GM23248 (cell line): ENCODE results near the gene MMP3. TPM values are rescaled to one million over a fixed set of nuclear protein-coding genes. Genes with fewer than 3 reads are reported as not detected.
A peak's percentile ranks its signal among the peaks of the same experiment; 100 is the strongest.

Source experiments
- DNase-seq: peaks from one replicate; pipeline ENCODE4 v3.0.0-alpha.2; 2015
- H2AFZ ChIP-seq: fragments of 200-600 bp; sonication (generic); 2 replicates; pipeline ENCODE4 v1.6.1; 2016; ENCODE audit warnings: antibody characterized with exemption
- H3F3A ChIP-seq: fragments of 200-600 bp; sonication (generic); 2 replicates; pipeline ENCODE4 v1.6.1; 2016; ENCODE audit warnings: mild to moderate bottlenecking, antibody characterized with exemption, mixed run types; ENCODE audit not compliant: insufficient read depth
- H3K27ac ChIP-seq: fragments of 200-600 bp; sonication (generic); 2 replicates; pipeline ENCODE4 v1.5.1; 2016; ENCODE audit warnings: mild to moderate bottlenecking
- H3K27me3 ChIP-seq: fragments of 200-600 bp; sonication (generic); replicated peaks from 2 replicates; pipeline ENCODE4 v1.6.1; 2016; ENCODE audit warnings: mild to moderate bottlenecking; ENCODE audit not compliant: insufficient read depth
- H3K36me3 ChIP-seq: fragments of 200-600 bp; sonication (generic); 2 replicates; pipeline ENCODE4 v1.6.1; 2016; ENCODE audit warnings: low read depth, mild to moderate bottlenecking
- H3K4me1 ChIP-seq: fragments of 200-600 bp; sonication (generic); 2 replicates; pipeline ENCODE4 v1.6.1; 2016; ENCODE audit warnings: mild to moderate bottlenecking; ENCODE audit not compliant: insufficient read depth
- H3K4me2 ChIP-seq: fragments of 200-600 bp; sonication (generic); one replicate; pipeline ENCODE4 v1.6.1; 2016; ENCODE audit warnings: mild to moderate bottlenecking; ENCODE audit not compliant: unreplicated experiment
- H3K4me3 ChIP-seq: fragments of 200-600 bp; sonication (generic); 2 replicates; pipeline ENCODE4 v1.5.1; 2016; ENCODE audit warnings: mild to moderate bottlenecking
- H3K79me2 ChIP-seq: fragments of 200-600 bp; sonication (generic); 2 replicates; pipeline ENCODE4 v1.6.1; 2016; ENCODE audit warnings: mild to moderate bottlenecking; ENCODE audit not compliant: insufficient read depth
- H3K9ac ChIP-seq: fragments of 200-600 bp; sonication (generic); 2 replicates; pipeline ENCODE4 v1.6.1; 2016; ENCODE audit warnings: mild to moderate bottlenecking
- H3K9me2 ChIP-seq: fragments of 200-600 bp; sonication (generic); 2 replicates; pipeline ENCODE4 v1.6.1; 2016; ENCODE audit warnings: mixed run types, mild to moderate bottlenecking, moderate library complexity; ENCODE audit not compliant: insufficient read depth
- H3K9me3 ChIP-seq: fragments of 200-600 bp; sonication (generic); one replicate; pipeline ENCODE4 v1.6.1; 2017; ENCODE audit warnings: low read depth
- H4K20me1 ChIP-seq: fragments of 200-600 bp; sonication (generic); 2 replicates; pipeline ENCODE4 v1.6.0; 2016; ENCODE audit not compliant: insufficient read depth
- EZH2 ChIP-seq: fragments of 200-600 bp; sonication (generic); IDR thresholded peaks from 2 replicates; pipeline ENCODE4 v1.6.1; 2018; ENCODE audit warnings: antibody characterized with exemption, mild to moderate bottlenecking; ENCODE audit not compliant: insufficient read depth, poor library complexity, severe bottlenecking
- EZH2phosphoT487 ChIP-seq: fragments of 200-600 bp; sonication (generic); IDR thresholded peaks from 2 replicates; pipeline ENCODE4 v1.6.1; 2018; ENCODE audit warnings: antibody characterized with exemption, moderate library complexity, mild to moderate bottlenecking, low read depth; ENCODE audit not compliant: insufficient read depth
- WGBS, 2 experiments: methylation state at CpG; one replicate each; pipeline ENCODE4 v1.1.6; 2015 to 2017; ENCODE audit warnings: low lambda C conversion rate in 2 of 2, low coverage in 1 of 2; ENCODE audit errors: missing lambda C conversion rate in 2 of 2; 5-methylcytosine and 5-hydroxymethylcytosine counted together
- in situ Hi-C: fragments of 300-500 bp; cut with MboI; formaldehyde crosslinking; loops from 2 replicates; pipeline ENCODE4 v1.15.0; 2020
- polyA plus RNA-seq: library from polyadenylated mRNA; unstranded; fragments of >200 nt; fragmentation: Nextera tagmentation; extraction: Ambion mirVana; gene quantifications from 2 replicates; pipeline ENCODE4 v1.2.1, GENCODE V29; 2016
- total RNA-seq: library from RNA; depleted of rRNA; stranded (reverse); fragments of >200 nt; shearing (Covaris generic); gene quantifications from 2 replicates; pipeline ENCODE4 v1.2.3, GENCODE V29; 2014

The MMP3 gene
- total and polyA plus RNA-seq, 2 experiments from 2014 or later, result 18.8 to 19.1 TPM

DNA sequence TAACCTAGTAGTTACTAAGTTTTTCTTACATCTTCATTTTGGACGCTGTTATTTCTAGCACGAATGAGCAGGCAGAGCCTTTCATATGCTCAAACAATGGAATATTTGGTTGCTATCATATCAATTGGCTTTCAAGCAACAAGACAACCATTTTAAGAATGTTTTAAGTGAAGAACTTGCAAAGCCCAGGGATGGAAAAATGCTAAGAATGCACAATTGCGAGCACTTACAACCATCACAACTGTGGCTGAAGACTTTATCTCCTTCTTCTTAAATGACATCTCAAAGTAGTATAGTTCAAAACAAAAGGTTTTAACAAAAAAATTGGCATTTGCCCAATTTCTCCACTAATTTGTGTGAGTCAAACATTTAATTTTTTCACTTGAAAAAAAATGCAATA is 37.1 kb downstream of the MMP3 start:
- Histone ChIP-seq H3K4me1 (peaks cover 27% of the 10 kb centered on the region), H2AFZ (no peak overlapping the region), H3K36me3 (no peaks in the 10 kb centered on the region), H3K9me2 (no peaks in the 10 kb centered on the region), H3K4me3 (no peak overlapping the region), H3F3A (peaks cover 16% of the 10 kb centered on the region), H3K79me2 (no peaks in the 10 kb centered on the region), H3K4me2 (no peak overlapping the region), H3K27ac (no peak overlapping the region), H4K20me1 (no peaks in the 10 kb centered on the region), H3K9ac (no peak overlapping the region), H3K27me3 (no peaks in the 10 kb centered on the region), H3K9me3 (no peaks in the 10 kb centered on the region)
- TF ChIP-seq EZH2phosphoT487, result no peak
- no peak for TF ChIP-seq EZH2
- in situ Hi-C loops, result loop anchor here (25.0 kb wide), 1 partner anchor 256 kb away; no protein-coding TSS in a partner anchor
- peak; percentile 14 for DNase-seq
- WGBS, 2 experiments, result 80 to 88% methylated on average over 3 of the region's 3 CpGs

DNA sequence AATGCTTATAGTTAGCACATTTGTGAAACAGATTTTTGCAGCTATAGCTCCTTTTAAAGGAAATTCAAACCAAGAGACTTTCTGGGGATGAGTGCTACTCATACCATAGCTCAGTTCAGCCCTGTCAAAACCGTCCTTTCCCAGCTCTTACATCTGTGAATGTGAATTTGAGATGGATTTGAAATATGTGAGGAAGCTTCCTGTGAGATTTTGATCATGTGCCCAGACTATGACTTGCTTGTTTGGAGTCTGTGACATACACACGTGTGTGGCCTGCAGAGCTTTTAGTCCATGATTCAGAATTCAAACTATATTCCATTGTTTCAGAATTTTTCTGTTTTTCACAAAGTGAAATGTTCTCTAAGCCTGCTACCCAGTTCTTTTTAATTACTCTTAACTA is 41.1 kb downstream of the MMP3 start:
- H3K4me1 ChIP-seq, result peaks cover 60% of the 10 kb centered on the region
- no peaks in the 10 kb centered on the region for H3K9me2 ChIP-seq
- H3K4me3 ChIP-seq, result no peak overlapping the region
- no peak for TF ChIP-seq EZH2phosphoT487
- TF ChIP-seq EZH2, result no peak
- peak; percentile 96 for DNase-seq
- WGBS, 2 experiments, result 0% methylated on average over 2 of the region's 2 CpGs
- in situ Hi-C loops, result loop anchor here (25.0 kb wide), 1 partner anchor 260 kb away; no protein-coding TSS in a partner anchor
- H3K27me3 ChIP-seq, result no peaks in the 10 kb centered on the region
- no peak overlapping the region for H2AFZ ChIP-seq
- peak overlapping the region; percentile 23 for H3K9ac ChIP-seq
- no peaks in the 10 kb centered on the region for H3K36me3 ChIP-seq
- H4K20me1 ChIP-seq, result no peaks in the 10 kb centered on the region
- peaks cover 37% of the 10 kb centered on the region for H3F3A ChIP-seq
- peak overlapping the region; percentile 41 for H3K4me2 ChIP-seq
- no peaks in the 10 kb centered on the region for H3K79me2 ChIP-seq
- peak overlapping the region; percentile 75 for H3K27ac ChIP-seq
- no peaks in the 10 kb centered on the region for H3K9me3 ChIP-seq

DNA sequence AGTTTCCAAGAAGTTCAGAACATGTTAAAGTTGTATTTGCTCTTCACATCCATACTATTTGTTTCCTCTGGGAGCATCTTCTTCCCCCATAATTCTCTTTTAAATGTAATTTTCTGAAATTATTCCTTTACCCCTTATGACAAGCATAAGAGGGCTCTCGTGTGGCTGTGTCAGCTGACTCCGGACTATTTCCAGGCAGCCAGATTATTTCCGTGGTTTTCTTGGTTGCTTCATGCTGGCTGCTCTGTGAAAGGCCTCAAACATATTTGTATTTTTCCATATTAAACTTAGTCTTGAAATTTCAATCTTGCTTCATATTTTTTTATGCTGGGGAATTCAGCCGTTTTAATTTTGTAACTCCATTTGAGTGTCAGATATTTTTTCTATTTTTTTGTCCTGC is 42.6 kb downstream of the MMP3 start:
- 39 to 42% methylated on average over 4 of the region's 4 CpGs for WGBS, 2 experiments
- Histone ChIP-seq H3K79me2 (no peaks in the 10 kb centered on the region), H3K36me3 (no peaks in the 10 kb centered on the region), H2AFZ (no peak overlapping the region; the same call in 1 of the 2 replicates), H3K27ac (no peak overlapping the region), H3K4me2 (no peak overlapping the region), H4K20me1 (no peaks in the 10 kb centered on the region), H3K9ac (no peak overlapping the region), H3K27me3 (no peaks in the 10 kb centered on the region), H3K4me3 (no peak overlapping the region), H3K4me1 (peaks cover 52% of the 10 kb centered on the region), H3K9me3 (no peaks in the 10 kb centered on the region), H3F3A (peaks cover 37% of the 10 kb centered on the region), H3K9me2 (no peaks in the 10 kb centered on the region)
- in situ Hi-C loops, result loop anchor here (25.0 kb wide), 1 partner anchor 262 kb away; no protein-coding TSS in a partner anchor
- TF ChIP-seq EZH2, result no peak
- TF ChIP-seq EZH2phosphoT487, result no peak
- peak; percentile 30 for DNase-seq

DNA sequence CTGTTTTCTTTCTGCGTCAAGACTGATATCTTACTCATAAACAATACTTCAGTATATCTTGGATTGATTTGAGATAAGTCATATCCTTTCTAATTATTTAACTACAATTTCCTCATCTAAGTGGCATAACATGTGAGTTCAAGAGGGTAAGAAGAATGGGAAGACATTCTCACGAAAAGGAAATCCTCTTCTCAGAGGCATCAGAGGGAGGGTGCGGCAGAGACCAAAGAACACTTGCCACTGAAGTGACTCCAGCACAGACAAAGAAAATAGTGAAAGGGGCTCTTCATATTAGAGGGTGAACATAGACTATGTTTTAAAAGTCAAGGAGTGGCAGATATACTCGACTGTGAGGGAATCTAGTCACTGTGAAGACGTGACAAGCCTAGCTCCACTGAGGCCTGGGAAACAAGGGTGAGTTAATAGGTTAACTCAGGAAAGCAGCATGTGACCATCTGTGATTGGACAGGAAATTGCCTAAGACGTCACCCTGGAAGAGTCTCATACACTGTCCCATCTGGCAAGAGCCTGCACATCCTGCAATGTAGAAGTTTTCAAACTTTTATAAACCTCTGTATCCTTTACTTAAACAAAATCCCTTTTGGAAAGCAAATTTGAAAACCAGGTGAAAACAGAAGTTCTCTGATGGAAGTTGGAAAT is 43.6 kb downstream of the MMP3 start:
- Histone ChIP-seq H3K9me2 (no peaks in the 10 kb centered on the region), H3K9me3 (no peaks in the 10 kb centered on the region), H3F3A (peaks cover 42% of the 10 kb centered on the region), H3K79me2 (no peaks in the 10 kb centered on the region), H3K9ac (no peak overlapping the region), H3K4me3 (no peak overlapping the region), H3K27me3 (no peaks in the 10 kb centered on the region), H3K4me1 (peaks cover 52% of the 10 kb centered on the region), H2AFZ (no peak overlapping the region), H3K4me2 (peak overlapping the region; percentile 13), H3K36me3 (no peaks in the 10 kb centered on the region), H4K20me1 (no peaks in the 10 kb centered on the region), H3K27ac (peak overlapping the region; percentile 38)
- 40 to 47% methylated on average over 6 of the region's 6 CpGs for WGBS, 2 experiments
- DNase-seq, result peak; percentile 63
- TF ChIP-seq EZH2, result no peak
- no peak for TF ChIP-seq EZH2phosphoT487
- in situ Hi-C loops, result loop anchor here (25.0 kb wide), 1 partner anchor 262 kb away; no protein-coding TSS in a partner anchor
